Measurements from ENCODE around the gene NYNRIN. TPM values are rescaled to one million over a fixed set of nuclear protein-coding genes. Genes with fewer than 3 reads are reported as not detected.

The NYNRIN gene
- total RNA-seq, 1 experiment from 2014 or later = 0.31 TPM

DNA sequence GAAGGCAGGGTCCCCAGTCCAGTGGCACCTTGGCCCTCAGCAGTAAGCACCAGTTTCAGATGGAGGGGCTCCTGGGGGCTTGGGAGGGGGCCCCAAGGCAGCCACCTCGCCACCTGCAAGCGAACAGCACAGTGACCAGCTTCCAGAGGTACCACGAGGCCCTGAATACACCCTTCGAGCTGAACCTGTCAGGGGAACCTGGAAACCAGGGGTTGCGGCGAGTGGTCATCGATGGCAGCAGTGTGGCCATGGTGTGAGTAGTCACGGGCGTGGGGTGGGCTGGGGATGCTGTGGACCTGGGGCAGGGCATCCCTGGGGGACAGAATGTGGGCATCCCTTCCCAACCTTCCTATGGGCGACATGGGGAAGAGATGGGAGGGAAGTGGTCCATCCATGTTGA is 11.2 kb downstream of the NYNRIN start:
- ChIA-PET CTCF (no interaction called here), POLR2A (no interaction called here)
- Histone ChIP-seq H3K36me3 (ENCODE audit: control insufficient read depth, insufficient read depth, low read length) (no peaks in the 10 kb centered on the region), H3K4me3 (ENCODE audit: low read depth in 2 of 2, low read length in 2 of 2) (no peak overlapping the region), H3K27ac (ENCODE audit: low read length) (no peak overlapping the region), H3K27me3 (ENCODE audit: control insufficient read depth, insufficient read depth, low read length) (no peaks in the 10 kb centered on the region; the same call in 1 of the 2 replicates), H3K9me3 (ENCODE audit: control insufficient read depth, insufficient read depth, low read depth, low read length) (no peaks in the 10 kb centered on the region), H3K4me1 (ENCODE audit: control insufficient read depth, insufficient read depth, low read length) (no peaks in the 10 kb centered on the region)
- no TSS peak for BruUV-seq (replicated peaks)
- DNase-seq (ENCODE audit: low read depth, low spot score) = no peak
- no peak for ATAC-seq
- in situ Hi-C loops (cut with HindIII; ENCODE audit: low pct_unique_long_range_greater_than_20kb, low sequenced_read_pairs) = no loop called here
- intact Hi-C loops (cut with micrococcal nuclease; ENCODE audit: unreplicated experiment) = no loop called here
- TF ChIP-seq, protein P1, sequence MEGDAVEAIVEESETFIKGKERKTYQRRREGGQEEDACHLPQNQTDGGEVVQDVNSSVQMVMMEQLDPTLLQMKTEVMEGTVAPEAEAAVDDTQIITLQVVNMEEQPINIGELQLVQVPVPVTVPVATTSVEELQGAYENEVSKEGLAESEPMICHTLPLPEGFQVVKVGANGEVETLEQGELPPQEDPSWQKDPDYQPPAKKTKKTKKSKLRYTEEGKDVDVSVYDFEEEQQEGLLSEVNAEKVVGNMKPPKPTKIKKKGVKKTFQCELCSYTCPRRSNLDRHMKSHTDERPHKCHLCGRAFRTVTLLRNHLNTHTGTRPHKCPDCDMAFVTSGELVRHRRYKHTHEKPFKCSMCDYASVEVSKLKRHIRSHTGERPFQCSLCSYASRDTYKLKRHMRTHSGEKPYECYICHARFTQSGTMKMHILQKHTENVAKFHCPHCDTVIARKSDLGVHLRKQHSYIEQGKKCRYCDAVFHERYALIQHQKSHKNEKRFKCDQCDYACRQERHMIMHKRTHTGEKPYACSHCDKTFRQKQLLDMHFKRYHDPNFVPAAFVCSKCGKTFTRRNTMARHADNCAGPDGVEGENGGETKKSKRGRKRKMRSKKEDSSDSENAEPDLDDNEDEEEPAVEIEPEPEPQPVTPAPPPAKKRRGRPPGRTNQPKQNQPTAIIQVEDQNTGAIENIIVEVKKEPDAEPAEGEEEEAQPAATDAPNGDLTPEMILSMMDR (IDR thresholded peaks at IDR 0.05) = no peak
- no peak for TF ChIP-seq TCF7L2 (IDR thresholded peaks at IDR 0.05; ENCODE audit: low read depth, low read length)
- no peak for TF ChIP-seq REST (IDR thresholded peaks at IDR 0.05; ENCODE audit: insufficient read depth in 1 of 2, low read depth in 2 of 2, low read length in 1 of 2)
- no peak for TF ChIP-seq POLR2AphosphoS5 (IDR thresholded peaks at IDR 0.05; ENCODE audit: low read depth, low read length)
- no peak for TF ChIP-seq SIN3A (IDR thresholded peaks at IDR 0.05; ENCODE audit: borderline replicate concordance, insufficient read depth, low read depth, low read length)

GRCh38 chr14:24411443-24412389 is 12.9 kb downstream of the NYNRIN start:
- Histone ChIP-seq H3K27me3 (ENCODE audit: control insufficient read depth, insufficient read depth, low read length) (no peaks in the 10 kb centered on the region), H3K36me3 (ENCODE audit: control insufficient read depth, insufficient read depth, low read length) (no peaks in the 10 kb centered on the region), H3K9me3 (ENCODE audit: control insufficient read depth, insufficient read depth, low read depth, low read length) (no peaks in the 10 kb centered on the region), H3K4me3 (ENCODE audit: low read depth in 2 of 2, low read length in 2 of 2) (no peak overlapping the region), H3K4me1 (ENCODE audit: control insufficient read depth, insufficient read depth, low read length) (no peaks in the 10 kb centered on the region), H3K27ac (ENCODE audit: low read length) (no peak overlapping the region)
- DNase-seq (ENCODE audit: low read depth, low spot score) = no peak
- intact Hi-C loops (cut with micrococcal nuclease; ENCODE audit: unreplicated experiment) = loop anchor here (1.0 kb wide), 1 partner anchor 48 kb away; no protein-coding TSS in a partner anchor
- TF ChIP-seq, protein P1 (IDR thresholded peaks at IDR 0.05) = peak; percentile 76
- TF ChIP-seq TCF7L2 (IDR thresholded peaks at IDR 0.05; ENCODE audit: low read depth, low read length) (no peak), SIN3A (IDR thresholded peaks at IDR 0.05; ENCODE audit: borderline replicate concordance, insufficient read depth, low read depth, low read length) (no peak)
- in situ Hi-C loops (cut with HindIII; ENCODE audit: low pct_unique_long_range_greater_than_20kb, low sequenced_read_pairs) = no loop called here
- no TSS peak for BruUV-seq (replicated peaks)
- ChIA-PET POLR2A (no interaction called here), CTCF (no interaction called here)
- peak; percentile 83 for ATAC-seq
